OCI-LY1 (cell line): ENCODE results near the gene TMEM272.

ENCODE experiments used
- EZH2 ChIP-seq: fragments of 200-600 bp; sonication (generic), shearing (Covaris generic); IDR thresholded peaks from 2 replicates; pipeline ENCODE4 v1.8.0; 2017; ENCODE audit warnings: borderline replicate concordance, mixed run types, mild to moderate bottlenecking, antibody characterized with exemption, low read length, moderate library complexity, mixed read lengths
- TF ChIP-seq, protein P1 (sequence below): fragments of 200-600 bp; sonication (generic), shearing (Covaris generic); IDR thresholded peaks from 2 replicates; pipeline ENCODE4 v1.5.1; 2017; ENCODE audit warnings: mild to moderate bottlenecking, antibody characterized with exemption, low read length, moderate library complexity, mixed read lengths

DNA sequence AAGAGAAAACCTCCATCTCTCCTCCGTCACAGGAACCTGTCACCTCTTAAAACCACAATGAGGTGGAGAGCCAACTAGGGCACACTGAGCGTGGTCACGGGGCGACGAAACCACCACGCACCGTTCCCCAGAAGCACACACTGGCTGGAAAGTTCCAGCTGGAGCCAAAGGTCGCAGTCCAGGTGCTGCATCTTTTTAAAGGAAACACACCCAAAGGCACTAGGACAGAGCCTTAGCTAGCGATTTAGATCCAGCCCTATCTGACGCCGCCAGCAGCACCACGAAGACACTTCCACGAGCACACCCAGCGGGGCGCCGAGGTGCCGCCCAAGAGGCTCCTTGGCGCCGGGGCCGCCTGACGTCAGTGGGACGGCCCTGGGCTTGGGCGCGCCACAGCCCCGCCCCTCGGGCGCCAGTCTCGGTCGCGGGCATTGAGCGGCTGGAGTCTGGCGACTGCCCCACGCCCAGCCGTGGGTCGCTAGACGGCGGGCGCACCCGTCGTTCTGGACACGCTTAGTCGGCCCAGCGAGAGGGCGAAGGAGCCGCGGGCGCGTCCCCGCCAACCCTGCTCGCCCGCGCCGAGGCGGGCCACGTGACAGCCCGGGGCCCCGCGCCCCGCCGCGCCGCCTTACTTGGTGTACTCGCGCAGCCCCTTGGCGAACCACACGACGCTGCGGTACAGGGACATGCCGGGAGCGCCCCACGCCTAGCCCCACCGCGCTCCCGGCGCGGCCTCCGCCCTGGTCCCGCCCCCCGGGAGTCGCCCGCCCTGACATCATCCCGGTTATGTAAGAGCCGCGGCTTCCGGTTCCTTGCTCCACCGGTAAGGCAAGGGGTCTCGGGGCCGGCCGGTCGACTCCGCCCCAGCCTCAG is 41.3 kb downstream of the TMEM272 start, which contains the start of gene DHRS12:
- TF ChIP-seq, protein P1, sequence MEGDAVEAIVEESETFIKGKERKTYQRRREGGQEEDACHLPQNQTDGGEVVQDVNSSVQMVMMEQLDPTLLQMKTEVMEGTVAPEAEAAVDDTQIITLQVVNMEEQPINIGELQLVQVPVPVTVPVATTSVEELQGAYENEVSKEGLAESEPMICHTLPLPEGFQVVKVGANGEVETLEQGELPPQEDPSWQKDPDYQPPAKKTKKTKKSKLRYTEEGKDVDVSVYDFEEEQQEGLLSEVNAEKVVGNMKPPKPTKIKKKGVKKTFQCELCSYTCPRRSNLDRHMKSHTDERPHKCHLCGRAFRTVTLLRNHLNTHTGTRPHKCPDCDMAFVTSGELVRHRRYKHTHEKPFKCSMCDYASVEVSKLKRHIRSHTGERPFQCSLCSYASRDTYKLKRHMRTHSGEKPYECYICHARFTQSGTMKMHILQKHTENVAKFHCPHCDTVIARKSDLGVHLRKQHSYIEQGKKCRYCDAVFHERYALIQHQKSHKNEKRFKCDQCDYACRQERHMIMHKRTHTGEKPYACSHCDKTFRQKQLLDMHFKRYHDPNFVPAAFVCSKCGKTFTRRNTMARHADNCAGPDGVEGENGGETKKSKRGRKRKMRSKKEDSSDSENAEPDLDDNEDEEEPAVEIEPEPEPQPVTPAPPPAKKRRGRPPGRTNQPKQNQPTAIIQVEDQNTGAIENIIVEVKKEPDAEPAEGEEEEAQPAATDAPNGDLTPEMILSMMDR, result peak; percentile 16; the same call in 1 of the 2 replicates
- TF ChIP-seq EZH2, result no peak
